ENCODE data around the gene ENPP7. TPM values are rescaled to one million over a fixed set of nuclear protein-coding genes. Genes with fewer than 3 reads are reported as not detected.

The ENPP7 gene
- polyA plus RNA-seq, 1 experiment, result not detected

- TF ChIP-seq, protein P1, sequence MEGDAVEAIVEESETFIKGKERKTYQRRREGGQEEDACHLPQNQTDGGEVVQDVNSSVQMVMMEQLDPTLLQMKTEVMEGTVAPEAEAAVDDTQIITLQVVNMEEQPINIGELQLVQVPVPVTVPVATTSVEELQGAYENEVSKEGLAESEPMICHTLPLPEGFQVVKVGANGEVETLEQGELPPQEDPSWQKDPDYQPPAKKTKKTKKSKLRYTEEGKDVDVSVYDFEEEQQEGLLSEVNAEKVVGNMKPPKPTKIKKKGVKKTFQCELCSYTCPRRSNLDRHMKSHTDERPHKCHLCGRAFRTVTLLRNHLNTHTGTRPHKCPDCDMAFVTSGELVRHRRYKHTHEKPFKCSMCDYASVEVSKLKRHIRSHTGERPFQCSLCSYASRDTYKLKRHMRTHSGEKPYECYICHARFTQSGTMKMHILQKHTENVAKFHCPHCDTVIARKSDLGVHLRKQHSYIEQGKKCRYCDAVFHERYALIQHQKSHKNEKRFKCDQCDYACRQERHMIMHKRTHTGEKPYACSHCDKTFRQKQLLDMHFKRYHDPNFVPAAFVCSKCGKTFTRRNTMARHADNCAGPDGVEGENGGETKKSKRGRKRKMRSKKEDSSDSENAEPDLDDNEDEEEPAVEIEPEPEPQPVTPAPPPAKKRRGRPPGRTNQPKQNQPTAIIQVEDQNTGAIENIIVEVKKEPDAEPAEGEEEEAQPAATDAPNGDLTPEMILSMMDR (IDR thresholded peaks at IDR 0.05; ENCODE audit: low read depth, low read length), result no peak
- Histone ChIP-seq H3K9me3 (ENCODE audit: control insufficient read depth, insufficient read depth, low read length) (no peaks in the 10 kb centered on the region; the same call in 1 of the 2 replicates), H3K27me3 (ENCODE audit: control insufficient read depth, insufficient read depth, low read length) (peaks cover 37% of the 10 kb centered on the region), H3K27ac (ENCODE audit: low read depth, low read length) (no peak overlapping the region), H3K4me3 (ENCODE audit: low read depth, low read length) (no peak overlapping the region)
- ChIA-PET POLR2A (no interaction called here), CTCF (interaction anchor here (0.6 kb wide), 1 partner anchor 271 kb away, joined by 3 read pairs; no protein-coding TSS in a partner anchor)
- DNase-seq (ENCODE audit: low read depth, low spot score), result no peak
Measured at GRCh38 chr17:79737922-79738578, 7.3 kb downstream of the ENPP7 start.

DNA sequence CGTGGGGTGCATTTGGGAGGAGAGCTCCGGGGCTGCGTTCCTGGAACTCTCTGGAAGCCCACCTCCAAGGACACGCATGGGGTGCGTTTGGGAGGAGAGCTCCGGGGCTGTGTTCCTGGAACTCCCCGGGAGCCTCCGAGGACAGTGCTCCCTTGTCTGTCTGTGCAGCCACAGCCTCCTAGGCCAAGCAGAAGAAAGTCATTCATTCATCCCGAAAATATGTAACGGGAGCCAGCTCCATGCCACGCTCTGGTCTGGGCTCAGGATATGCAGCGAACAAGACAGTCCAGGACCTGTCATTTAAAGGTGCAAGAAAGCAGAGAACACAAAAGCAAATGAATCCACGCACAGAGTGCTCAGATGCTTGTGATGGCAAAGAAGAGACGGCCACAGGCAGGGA, 7.9 kb downstream of the ENPP7 start:
- no peak overlapping the region for H3K4me3 ChIP-seq (ENCODE audit: low read depth, low read length)
- TF ChIP-seq, protein P1 (IDR thresholded peaks at IDR 0.05; ENCODE audit: low read depth, low read length), result no peak
- ChIA-PET CTCF (interaction anchor here (0.6 kb wide), 1 partner anchor 271 kb away, joined by 3 read pairs; no protein-coding TSS in a partner anchor), POLR2A (no interaction called here)
- no peak for DNase-seq (ENCODE audit: low read depth, low spot score)
- H3K27me3 ChIP-seq (ENCODE audit: control insufficient read depth, insufficient read depth, low read length), result peaks cover 39% of the 10 kb centered on the region
- no peaks in the 10 kb centered on the region; the same call in 1 of the 2 replicates for H3K9me3 ChIP-seq (ENCODE audit: control insufficient read depth, insufficient read depth, low read length)
- no peak overlapping the region for H3K27ac ChIP-seq (ENCODE audit: low read depth, low read length)

DNA sequence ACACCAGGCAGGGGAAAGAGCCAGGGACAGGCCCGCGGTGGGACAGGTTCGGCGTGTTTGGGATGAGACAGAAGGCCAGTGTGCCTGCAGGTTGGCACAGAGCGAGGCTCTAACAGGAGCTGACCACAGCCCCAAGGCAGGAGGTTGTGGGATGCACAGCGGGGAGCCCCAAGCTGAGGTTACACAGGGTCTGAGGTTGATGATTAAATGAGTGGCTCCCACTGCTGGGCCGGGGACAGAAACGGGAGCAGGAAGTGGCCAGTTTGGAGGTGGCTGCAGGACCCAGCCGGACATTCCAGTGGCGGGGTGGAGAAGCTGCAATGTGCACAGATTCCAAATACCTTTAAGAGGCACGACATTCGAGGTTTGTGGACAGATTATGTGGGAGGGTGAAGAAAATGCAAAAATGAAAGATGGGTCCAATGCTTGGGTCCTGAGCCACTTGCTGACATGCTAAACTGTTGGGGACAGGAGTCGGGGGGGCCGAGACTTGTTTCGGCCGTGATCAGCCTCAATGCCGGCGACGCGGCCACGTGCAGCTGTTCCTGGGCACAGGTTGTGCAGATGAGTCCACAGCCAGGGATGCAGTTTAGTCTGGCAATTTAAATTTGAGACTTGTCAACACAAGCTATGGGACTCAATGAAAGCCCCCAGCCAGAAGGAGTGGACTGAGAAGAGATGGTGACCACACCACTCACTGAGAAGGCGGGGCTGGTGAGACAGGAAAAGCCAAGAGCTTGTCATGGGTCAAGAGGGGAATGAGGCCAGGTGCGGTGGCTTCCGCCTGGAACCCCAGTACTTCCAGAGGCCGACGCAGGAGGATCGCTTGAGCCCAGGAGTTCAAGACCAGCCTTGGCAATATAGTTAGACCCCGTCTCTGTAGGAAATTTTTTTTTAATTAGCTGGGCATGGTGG, 8.7 kb downstream of the ENPP7 start:
- Histone ChIP-seq H3K27ac (ENCODE audit: low read depth, low read length) (no peak overlapping the region), H3K4me3 (ENCODE audit: low read depth, low read length) (no peak overlapping the region), H3K9me3 (ENCODE audit: control insufficient read depth, insufficient read depth, low read length) (no peaks in the 10 kb centered on the region; the same call in 1 of the 2 replicates), H3K27me3 (ENCODE audit: control insufficient read depth, insufficient read depth, low read length) (peaks cover 41% of the 10 kb centered on the region)
- ChIA-PET CTCF (interaction anchor here (0.6 kb wide), 1 partner anchor 270 kb away, joined by 3 read pairs; no protein-coding TSS in a partner anchor), POLR2A (no interaction called here)
- TF ChIP-seq, protein P1 (IDR thresholded peaks at IDR 0.05; ENCODE audit: low read depth, low read length), result no peak
- no peak for DNase-seq (ENCODE audit: low read depth, low spot score)

- TF ChIP-seq, protein P1 (IDR thresholded peaks at IDR 0.05; ENCODE audit: low read depth, low read length), result no peak
- Histone ChIP-seq H3K27me3 (ENCODE audit: control insufficient read depth, insufficient read depth, low read length) (peaks cover 45% of the 10 kb centered on the region), H3K9me3 (ENCODE audit: control insufficient read depth, insufficient read depth, low read length) (no peaks in the 10 kb centered on the region; the same call in 1 of the 2 replicates), H3K4me3 (ENCODE audit: low read depth, low read length) (no peak overlapping the region), H3K27ac (ENCODE audit: low read depth, low read length) (no peak overlapping the region)
- CTCF ChIA-PET, result interaction anchor here (0.8 to 2.1 kb wide), 6 partner anchors 9 to 265 kb away, joined by 3 to 11 read pairs (median 8); partner anchors contain the start of gene CBX8
- no peak for DNase-seq (ENCODE audit: low read depth, low spot score)
- POLR2A ChIA-PET, result no interaction called here
Measured at GRCh38 chr17:79740413-79740812, 9.7 kb downstream of the ENPP7 start.

All from AG04450 (cell line).